ENCODE data around the gene SOCS7. TPM values are rescaled to one million over a fixed set of nuclear protein-coding genes. Genes with fewer than 3 reads are reported as not detected.
A peak's percentile ranks its signal among the peaks of the same experiment; 100 is the strongest.

The SOCS7 gene
- total RNA-seq, 4 donors from 2014 or later: 13.2 to 19.1 (median 15.7) TPM

GRCh38 chr17:38322897-38323296, 28.7 kb upstream of the SOCS7 start:
- ATAC-seq: no peak
- Histone ChIP-seq H3K4me3 (no peak overlapping the region), H3K27ac (no peak overlapping the region), H3K4me1 (peaks cover 0 to 21% (median 4%) of the 10 kb centered on the region in 3 donors), H3K27me3 (no peaks in the 10 kb centered on the region), H3K36me3 (peaks cover 0 to 60% of the 10 kb centered on the region in 2 donors), H3K9me3 (no peaks in the 10 kb centered on the region)
- TF ChIP-seq POLR2A (IDR thresholded peaks at IDR 0.05) (no peak), CTCF (IDR thresholded peaks at IDR 0.05) (no peak), EP300 (IDR thresholded peaks at IDR 0.05) (no peak), POLR2AphosphoS5 (IDR thresholded peaks at IDR 0.05) (no peak)
- 100% methylated on average over 1 of the region's 1 CpG for WGBS, 2 donors (ENCODE audit: low coverage in 1 of 2)

- no peak for ATAC-seq
- Histone ChIP-seq H3K4me3 (no peak overlapping the region), H3K27me3 (no peaks in the 10 kb centered on the region), H3K27ac (peak overlapping the region in 1 of 4 donors; percentile 25), H3K9me3 (no peaks in the 10 kb centered on the region), H3K36me3 (peaks cover 0 to 50% of the 10 kb centered on the region in 2 donors), H3K4me1 (peaks cover 0 to 21% (median 4%) of the 10 kb centered on the region in 3 donors)
- WGBS, 2 donors (ENCODE audit: low coverage in 1 of 2): 83 to 86% methylated on average over 1 to 3 of the region's 3 CpGs
- TF ChIP-seq EP300 (IDR thresholded peaks at IDR 0.05) (no peak), POLR2AphosphoS5 (IDR thresholded peaks at IDR 0.05) (no peak), POLR2A (IDR thresholded peaks at IDR 0.05) (no peak)
Observed at GRCh38 chr17:38324141-38324697, 27.4 kb upstream of the SOCS7 start.

GRCh38 chr17:38324772-38325171, 26.9 kb upstream of the SOCS7 start:
- Histone ChIP-seq H3K36me3 (peaks cover 0 to 44% of the 10 kb centered on the region in 2 donors), H3K27me3 (peaks cover 5% of the 10 kb centered on the region), H3K9me3 (no peaks in the 10 kb centered on the region), H3K4me1 (peaks cover 0 to 21% (median 4%) of the 10 kb centered on the region in 3 donors), H3K4me3 (no peak overlapping the region), H3K27ac (peak overlapping the region in 1 of 4 donors; percentile 25)
- ATAC-seq: no peak
- 75 to 90% methylated on average over 2 of the region's 2 CpGs for WGBS, 2 donors (ENCODE audit: low coverage in 1 of 2)
- no peak for TF ChIP-seq CTCF (IDR thresholded peaks at IDR 0.05)
- TF ChIP-seq POLR2AphosphoS5 (IDR thresholded peaks at IDR 0.05): no peak
- TF ChIP-seq POLR2A (IDR thresholded peaks at IDR 0.05): no peak
- TF ChIP-seq EP300 (IDR thresholded peaks at IDR 0.05): no peak

- H3K4me1 ChIP-seq: peaks cover 0 to 21% (median 4%) of the 10 kb centered on the region in 3 donors
- no peak for TF ChIP-seq POLR2A (IDR thresholded peaks at IDR 0.05)
- TF ChIP-seq POLR2AphosphoS5 (IDR thresholded peaks at IDR 0.05): no peak
- no peak for TF ChIP-seq EP300 (IDR thresholded peaks at IDR 0.05)
- TF ChIP-seq CTCF (IDR thresholded peaks at IDR 0.05): no peak
- WGBS, 2 donors (ENCODE audit: low coverage in 1 of 2): 40 to 70% methylated on average over 3 to 5 of the region's 5 CpGs
- H3K27me3 ChIP-seq: peaks cover 11% of the 10 kb centered on the region
- H3K36me3 ChIP-seq: peaks cover 0 to 39% of the 10 kb centered on the region in 2 donors
- H3K27ac ChIP-seq: peak overlapping the region in 1 of 4 donors; percentile 25
- no peak for ATAC-seq
- H3K9me3 ChIP-seq: no peaks in the 10 kb centered on the region
- no peak overlapping the region for H3K4me3 ChIP-seq
Observed at GRCh38 chr17:38325221-38325851, 26.3 kb upstream of the SOCS7 start.

DNA sequence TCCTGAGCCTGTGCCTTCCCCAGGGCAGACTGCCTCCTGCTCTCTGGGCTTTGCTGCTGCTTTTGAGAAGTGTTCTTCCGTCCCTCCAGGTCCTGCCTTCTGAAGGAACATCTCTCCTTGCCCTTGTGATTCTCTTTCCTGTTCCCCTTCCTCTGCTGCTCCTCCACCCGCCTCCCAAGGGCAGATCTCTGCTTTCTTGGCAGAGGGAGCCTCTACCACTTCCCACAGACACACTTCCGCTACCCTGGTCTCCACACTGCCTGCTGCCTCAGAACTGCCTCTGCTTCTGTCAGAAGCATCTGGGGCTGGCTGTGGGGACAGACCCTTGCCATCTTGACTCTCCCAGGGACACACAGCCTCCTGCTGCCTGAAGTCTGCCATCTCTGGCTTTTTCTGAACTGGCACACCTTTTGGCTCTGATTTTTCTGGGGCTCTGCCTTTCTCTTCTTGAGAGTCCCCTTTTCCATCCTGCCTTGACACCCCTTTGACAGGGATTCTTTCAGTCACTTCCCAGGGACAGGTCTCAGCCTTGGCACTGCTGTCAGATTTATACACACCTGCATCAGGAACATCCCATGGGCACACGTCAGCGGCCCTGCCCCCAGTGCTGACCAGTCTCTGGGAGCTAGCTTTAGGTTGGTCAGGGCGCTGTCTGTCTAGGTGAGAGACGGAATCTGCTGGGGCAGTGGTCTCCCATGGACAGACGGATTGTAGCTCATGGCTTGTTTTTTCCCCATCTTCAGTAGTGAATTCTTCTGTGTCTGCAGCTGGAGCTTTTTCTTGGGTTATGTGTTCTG, 24.4 kb upstream of the SOCS7 start:
- H3K9me3 ChIP-seq: no peaks in the 10 kb centered on the region
- peak; percentile 40 for ATAC-seq
- TF ChIP-seq POLR2A (IDR thresholded peaks at IDR 0.05) (no peak), EP300 (IDR thresholded peaks at IDR 0.05) (no peak), CTCF (IDR thresholded peaks at IDR 0.05) (no peak), POLR2AphosphoS5 (IDR thresholded peaks at IDR 0.05) (no peak)
- 69 to 73% methylated on average over 5 to 7 of the region's 8 CpGs for WGBS, 2 donors (ENCODE audit: low coverage in 1 of 2)
- H3K27me3 ChIP-seq: peaks cover 29% of the 10 kb centered on the region
- H3K27ac ChIP-seq: peak overlapping the region in 2 of 4 donors; percentile 2 to 25
- peaks cover 0 to 21% (median 4%) of the 10 kb centered on the region in 3 donors for H3K4me1 ChIP-seq
- H3K4me3 ChIP-seq: no peak overlapping the region
- peaks cover 0 to 20% of the 10 kb centered on the region in 2 donors for H3K36me3 ChIP-seq
